ENCODE measurements around the gene PLEKHA5. TPM values are rescaled to one million over a fixed set of nuclear protein-coding genes. Genes with fewer than 3 reads are reported as not detected.

Gene PLEKHA5
- total RNA-seq, 4 donors from 2014 or later, result 11.3 to 33.1 (median 16.9) TPM

DNA sequence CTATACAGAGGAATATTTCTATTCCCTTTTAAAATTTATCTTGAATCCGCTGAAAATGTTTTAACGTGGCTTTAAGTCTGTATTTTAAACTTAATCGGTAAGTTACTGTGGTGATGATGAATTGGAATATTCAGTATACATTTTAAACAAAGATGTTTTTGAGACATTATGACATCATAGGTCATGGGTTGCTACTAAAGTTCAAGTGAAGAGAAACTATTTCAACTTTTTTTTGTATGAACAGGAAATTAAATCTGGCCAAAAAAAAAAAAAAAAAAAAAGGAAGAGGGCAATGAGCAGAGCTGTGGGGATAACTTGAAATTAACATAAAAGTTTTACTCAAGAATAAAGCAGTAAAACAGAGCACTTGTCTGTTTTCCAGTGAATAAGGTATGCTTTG is 109.0 kb downstream of the PLEKHA5 start:
- ATAC-seq (ENCODE audit: low FRiP score), result no peak
- no peak for DNase-seq (ENCODE audit: low spot score)
- TF ChIP-seq, protein P1, sequence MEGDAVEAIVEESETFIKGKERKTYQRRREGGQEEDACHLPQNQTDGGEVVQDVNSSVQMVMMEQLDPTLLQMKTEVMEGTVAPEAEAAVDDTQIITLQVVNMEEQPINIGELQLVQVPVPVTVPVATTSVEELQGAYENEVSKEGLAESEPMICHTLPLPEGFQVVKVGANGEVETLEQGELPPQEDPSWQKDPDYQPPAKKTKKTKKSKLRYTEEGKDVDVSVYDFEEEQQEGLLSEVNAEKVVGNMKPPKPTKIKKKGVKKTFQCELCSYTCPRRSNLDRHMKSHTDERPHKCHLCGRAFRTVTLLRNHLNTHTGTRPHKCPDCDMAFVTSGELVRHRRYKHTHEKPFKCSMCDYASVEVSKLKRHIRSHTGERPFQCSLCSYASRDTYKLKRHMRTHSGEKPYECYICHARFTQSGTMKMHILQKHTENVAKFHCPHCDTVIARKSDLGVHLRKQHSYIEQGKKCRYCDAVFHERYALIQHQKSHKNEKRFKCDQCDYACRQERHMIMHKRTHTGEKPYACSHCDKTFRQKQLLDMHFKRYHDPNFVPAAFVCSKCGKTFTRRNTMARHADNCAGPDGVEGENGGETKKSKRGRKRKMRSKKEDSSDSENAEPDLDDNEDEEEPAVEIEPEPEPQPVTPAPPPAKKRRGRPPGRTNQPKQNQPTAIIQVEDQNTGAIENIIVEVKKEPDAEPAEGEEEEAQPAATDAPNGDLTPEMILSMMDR (IDR thresholded peaks at IDR 0.05), result no peak

DNA sequence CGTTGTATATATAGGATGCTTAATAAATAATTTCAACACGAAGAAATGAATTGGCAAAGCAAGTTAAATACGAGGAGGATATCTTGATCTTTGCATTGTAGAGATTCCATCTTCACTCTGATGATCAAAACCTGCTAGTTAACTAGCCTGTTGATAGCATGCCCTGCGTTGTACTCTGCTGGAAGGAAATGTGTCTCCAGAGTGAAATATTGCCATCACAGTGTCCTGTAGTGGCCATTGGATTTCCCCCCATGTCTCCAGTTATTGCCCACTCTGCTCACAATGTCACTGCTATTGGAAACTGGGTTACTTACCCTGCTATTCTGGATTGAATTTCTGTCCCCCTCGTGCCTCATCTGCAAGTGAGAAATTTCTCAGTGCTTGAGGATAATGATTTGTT is 109.6 kb downstream of the PLEKHA5 start:
- TF ChIP-seq, protein P1 (IDR thresholded peaks at IDR 0.05), result no peak
- no peak for DNase-seq (ENCODE audit: low spot score)
- ATAC-seq (ENCODE audit: low FRiP score), result no peak

DNA sequence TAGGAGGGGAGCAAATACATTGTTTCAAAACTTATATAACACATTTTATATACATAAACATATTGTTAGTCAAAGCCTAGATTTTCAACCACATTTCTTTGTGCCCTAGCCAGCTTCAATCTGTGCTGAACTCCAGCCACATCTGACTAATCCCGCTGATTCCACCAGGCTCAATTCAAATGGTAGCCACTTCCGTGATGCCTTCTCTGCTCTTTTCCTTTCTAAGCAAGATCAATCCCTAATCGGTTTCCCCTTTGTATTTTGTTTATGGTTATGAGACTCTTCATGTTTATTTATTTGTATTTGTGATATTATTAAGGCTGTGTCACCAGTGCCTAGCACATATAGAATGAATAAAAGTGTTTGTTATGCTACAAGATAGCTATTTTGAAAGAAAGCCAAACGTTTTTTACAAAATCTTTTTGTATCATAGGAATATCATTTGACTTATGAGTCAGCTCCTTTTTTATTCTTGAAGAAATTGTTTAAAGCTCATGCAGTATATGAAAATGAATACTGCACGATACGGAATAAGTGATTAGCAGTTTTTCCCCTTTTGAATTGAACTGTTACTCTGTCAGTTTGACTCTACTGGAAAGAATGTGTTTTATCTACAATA is 110.2 kb downstream of the PLEKHA5 start:
- ATAC-seq (ENCODE audit: low FRiP score) (no peak), DNase-seq (ENCODE audit: low spot score) (no peak)
- TF ChIP-seq, protein P1 (IDR thresholded peaks at IDR 0.05), result no peak

DNA sequence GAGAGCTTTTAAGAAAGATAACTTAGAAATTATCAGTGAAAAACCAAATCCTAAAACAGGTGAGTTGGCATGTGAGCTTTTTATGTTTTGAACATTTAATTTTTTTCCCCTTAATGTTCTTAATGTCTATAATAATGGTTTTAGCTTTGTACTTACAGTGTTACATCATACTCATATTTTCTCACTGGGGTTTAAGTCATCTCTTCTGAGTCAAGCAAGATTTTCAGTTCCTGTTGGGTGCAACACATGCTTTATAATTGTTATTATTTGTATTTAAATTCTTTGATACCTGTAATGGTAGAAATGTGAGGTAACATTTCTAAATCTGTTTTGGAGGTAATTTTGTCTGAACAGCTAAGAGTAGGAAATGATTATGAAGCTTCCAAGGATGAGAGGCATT is 113.0 kb downstream of the PLEKHA5 start:
- ATAC-seq (ENCODE audit: low FRiP score) (no peak), DNase-seq (ENCODE audit: low spot score) (no peak)
- TF ChIP-seq, protein P1 (IDR thresholded peaks at IDR 0.05), result no peak

DNA sequence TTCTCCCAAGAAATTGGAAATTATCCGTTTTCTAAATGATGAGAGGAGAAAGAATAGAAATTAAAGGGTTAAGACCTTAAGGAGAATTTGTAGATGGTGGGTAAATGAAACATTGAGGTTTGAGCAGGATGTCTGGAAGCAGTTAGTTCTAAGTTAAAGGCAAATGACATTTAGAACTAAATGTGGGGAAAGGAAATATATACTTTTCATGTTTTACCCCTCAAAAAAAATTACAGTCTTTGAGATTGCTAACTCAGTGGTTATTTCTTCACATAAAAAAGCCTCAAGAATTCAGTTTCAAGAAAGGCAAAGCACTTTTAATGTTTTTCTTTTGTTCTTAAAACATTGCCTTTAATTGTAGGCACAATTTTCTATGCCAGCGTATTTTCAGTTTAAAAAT is 114.0 kb downstream of the PLEKHA5 start:
- TF ChIP-seq, protein P1 (IDR thresholded peaks at IDR 0.05), result no peak
- DNase-seq (ENCODE audit: low spot score) (no peak), ATAC-seq (ENCODE audit: low FRiP score) (no peak)

DNA sequence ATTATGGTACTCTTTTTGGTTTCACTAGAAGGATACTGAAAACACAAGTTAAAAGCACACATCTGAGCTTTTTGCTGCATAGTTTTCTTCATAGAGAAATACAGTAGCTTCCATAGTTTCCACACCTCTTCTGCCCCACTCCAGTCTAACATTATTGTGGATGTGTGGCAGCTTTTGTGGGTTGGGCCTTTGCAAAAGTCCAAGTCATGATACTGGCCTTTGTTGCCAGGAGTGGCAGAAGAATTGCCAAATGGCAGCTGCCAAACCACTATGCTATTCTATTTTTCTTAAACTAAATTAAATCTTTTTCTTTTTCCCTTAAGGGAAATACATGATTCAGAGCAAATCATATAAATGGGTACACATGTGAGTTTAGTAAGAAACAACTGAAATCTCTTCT is 114.8 kb downstream of the PLEKHA5 start:
- ATAC-seq (ENCODE audit: low FRiP score) (no peak), DNase-seq (ENCODE audit: low spot score) (no peak)
- TF ChIP-seq, protein P1 (IDR thresholded peaks at IDR 0.05), result no peak

DNA sequence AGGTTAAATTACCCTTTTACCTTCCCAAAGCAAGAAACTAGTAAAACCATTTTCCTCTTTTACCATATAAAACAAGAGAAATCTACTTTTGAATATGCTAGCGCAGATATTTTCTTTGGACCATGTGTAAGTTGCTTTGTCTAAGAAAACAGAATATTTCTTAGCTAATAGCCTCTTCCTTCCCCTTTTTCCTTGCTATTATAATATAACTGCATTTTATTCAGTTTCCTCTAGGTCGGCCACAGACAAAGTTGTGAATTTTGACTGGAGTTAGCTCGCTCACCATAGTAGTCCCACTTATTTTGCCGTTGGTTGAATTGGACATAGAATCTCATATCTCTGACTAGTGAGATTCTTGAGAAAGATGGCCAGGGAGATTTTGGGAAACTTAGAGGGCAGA is 115.6 kb downstream of the PLEKHA5 start:
- TF ChIP-seq, protein P1 (IDR thresholded peaks at IDR 0.05), result no peak
- no peak for DNase-seq (ENCODE audit: low spot score)
- ATAC-seq (ENCODE audit: low FRiP score), result no peak
